Measurements from ENCODE around the gene PFDN1.

- TF ChIP-seq CTCF (IDR thresholded peaks at IDR 0.05) (no peak), POLR2A (IDR thresholded peaks at IDR 0.05) (no peak)
Measured at GRCh38 chr5:140275837-140276236, 27.1 kb downstream of the PFDN1 start.

Data from adrenal gland (tissue), 5 donors.